HG03159 (cell line): Measurements from ENCODE around the gene B4GAT1.
A peak's percentile ranks its signal among the peaks of the same experiment; 100 is the strongest.
"Not testable (repeated sequence)": the region's sequence is repeated elsewhere in the genome, so short reads cannot be mapped to it uniquely, and the experiment has no call there.

ENCODE experiments used
- ATAC-seq: cut with Tn5 transposase; IDR thresholded peaks from one replicate; pipeline ENCODE4 v1.9.1; 2021; ENCODE audit warnings: mild to moderate bottlenecking, moderate library complexity; ENCODE audit not compliant: unreplicated experiment

Gene B4GAT1

DNA sequence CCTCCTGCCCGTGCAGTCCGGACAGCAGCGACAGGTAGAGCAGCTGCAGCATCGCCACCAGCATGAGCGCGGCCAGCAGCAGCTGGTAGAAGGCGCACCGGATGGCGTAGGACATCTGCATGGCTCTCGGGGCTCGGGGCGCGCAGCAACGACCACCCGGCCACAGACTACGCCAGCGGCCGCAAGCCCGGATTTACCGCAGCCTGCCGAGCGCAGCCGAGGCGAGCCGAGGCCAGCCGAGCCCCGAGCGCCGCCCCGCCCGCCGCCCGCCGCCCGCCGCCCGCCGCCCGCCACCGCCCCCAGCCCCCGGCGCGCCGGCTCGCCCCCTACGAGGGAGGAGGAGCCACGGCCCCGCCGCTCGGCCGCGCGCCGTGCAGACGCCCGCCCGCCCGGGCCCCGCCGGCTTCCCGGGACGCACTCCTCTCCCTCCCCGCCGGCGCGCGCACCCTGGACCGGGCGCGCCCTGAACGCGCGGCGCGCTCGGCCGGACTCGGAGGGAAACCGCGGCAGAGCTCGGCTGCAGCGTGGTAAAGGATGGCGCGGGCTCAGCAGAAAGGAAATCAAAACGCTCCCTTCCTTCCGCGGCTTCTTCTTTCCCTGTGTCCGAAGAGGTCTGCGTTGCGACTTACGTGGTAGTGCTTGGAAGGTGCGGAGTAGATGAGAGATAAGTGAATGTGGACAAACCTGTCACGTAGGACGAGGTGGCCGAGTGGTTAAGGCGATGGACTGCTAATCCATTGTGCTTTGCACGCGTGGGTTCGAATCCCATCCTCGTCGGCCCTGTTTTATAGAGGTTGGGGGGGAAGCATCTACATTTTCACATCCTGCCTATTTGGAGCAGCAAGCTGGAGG, at the start of gene B4GAT1:
Gene B4GAT1, minus strand, starts transcription at position 205 of the 852 bp plus-strand sequence. Its CDS starts 84 bp downstream, at position 121.
- no peak for ATAC-seq

DNA sequence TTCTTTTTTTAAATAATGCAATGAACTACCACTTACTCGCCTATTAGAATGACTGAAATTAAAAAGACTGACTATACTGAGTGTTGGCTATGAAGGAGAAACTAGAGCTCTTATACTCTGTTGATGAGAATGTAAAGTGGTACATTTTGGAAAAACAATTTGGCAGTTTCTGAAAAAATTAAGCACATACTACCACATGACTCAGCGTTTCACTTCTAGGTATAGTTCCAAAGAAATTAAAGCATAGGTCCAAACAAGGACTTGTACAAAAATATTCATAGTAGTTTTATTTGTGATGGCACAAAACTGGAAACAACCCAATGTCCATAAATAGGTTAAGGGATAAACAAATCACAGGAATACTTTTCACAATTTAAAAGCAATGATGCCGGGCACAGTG, 46.5 kb upstream of the B4GAT1 start:
- ATAC-seq, result no peak

DNA sequence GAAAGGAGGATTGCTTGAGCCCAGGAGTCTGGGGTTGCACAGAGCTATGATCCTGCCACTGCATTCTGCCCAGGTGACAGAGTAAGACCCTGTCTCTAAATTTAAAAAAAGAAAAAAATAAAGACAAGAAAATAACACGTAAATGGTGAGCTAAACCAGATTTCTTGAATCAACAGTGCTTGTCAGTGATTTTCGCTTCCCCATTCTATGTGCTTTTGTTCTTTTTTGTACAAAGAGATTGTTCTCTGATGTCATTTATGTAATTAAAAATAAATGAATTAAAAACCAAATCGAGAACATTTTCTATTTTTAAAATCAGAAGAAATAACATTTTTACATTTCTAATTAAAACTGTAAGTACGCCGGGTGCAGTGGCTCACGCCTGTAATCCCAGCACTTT, 43.9 kb upstream of the B4GAT1 start:
- no peak for ATAC-seq

GRCh38 chr11:66388780-66389386, 41.5 kb upstream of the B4GAT1 start:
- ATAC-seq, result no peak

GRCh38 chr11:66386171-66387069, 39.0 kb upstream of the B4GAT1 start:
- ATAC-seq, result no peak

- ATAC-seq, result not testable (repeated sequence)
Observed at GRCh38 chr11:66384316-66384715, 36.9 kb upstream of the B4GAT1 start.

DNA sequence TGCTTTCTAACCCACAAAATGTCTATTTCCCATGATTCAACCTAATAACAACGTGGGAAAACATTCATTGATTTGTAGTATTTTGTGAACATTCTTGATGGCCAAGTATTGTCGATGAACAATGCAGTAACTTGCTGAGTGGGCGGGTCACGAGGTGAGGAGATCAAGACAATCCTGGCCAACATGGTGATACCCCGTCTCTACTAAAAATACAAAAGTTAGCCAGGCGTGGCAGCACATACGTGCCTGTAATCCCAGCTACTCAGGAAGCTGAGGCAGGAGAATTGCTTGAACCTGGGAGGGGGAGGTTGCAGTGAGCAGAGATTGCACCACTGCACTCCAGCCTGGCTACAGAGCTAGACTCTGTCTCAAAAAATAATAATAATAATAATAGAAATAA, 32.8 kb upstream of the B4GAT1 start:
- not testable (repeated sequence) for ATAC-seq

GRCh38 chr11:66373690-66374287, 26.4 kb upstream of the B4GAT1 start:
- ATAC-seq, result not testable (repeated sequence)

DNA sequence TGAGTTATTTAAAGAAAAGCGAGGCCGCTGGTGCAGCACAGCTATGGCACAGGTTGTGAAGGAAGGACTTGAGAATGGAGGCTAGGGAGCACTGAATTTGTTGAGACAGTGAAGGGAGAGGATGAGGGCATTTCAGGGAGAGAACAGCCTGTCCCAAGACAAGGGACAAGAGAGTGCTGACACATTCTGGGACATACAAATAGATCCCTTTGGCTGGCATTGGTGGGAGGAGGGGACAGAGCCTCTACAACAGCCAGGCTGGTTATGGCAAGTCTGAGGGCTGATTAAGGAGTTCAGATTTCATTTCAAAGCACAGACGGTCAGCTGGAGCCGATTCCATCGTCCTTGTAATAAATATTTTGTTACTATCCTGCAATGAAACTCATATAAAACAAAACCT, 25.8 kb upstream of the B4GAT1 start:
- no peak for ATAC-seq

DNA sequence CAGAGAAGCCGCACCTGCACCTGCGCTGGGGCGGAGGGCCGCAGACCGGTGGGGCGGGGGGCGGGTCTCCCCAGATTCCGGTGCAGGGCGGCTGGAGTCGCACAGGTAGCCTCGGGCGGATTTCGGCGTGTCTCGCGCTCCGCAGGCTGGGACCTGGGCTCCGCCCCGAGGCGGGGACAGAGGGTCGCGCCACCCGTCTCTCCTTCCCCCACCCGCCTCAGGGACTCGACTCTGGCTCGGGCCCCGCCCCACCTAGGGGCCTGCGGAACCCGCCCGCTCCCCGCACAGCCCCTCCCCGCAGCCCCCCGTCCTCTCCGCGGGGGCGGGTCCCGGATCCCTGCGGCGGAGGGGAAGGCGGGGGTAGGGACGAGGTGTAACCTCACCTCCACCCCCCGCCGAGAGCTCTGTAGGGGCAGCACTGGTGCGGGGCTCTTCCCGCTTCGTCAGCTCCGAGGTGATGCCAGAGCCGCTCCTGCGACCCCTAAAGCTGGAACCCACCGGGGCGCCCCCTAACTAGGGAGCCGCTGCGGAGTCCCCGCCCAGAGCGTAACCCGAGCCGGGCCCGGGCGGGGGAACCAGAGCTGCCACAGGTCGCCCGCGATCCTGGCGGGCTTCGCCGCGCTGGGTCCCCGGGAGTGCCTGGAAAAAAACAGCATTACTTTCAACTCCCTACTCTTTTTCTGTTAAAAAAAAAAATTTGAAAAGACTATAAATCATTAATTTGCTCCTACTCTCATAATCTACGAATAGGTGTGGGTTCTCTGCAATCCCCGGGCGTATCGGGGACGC, 24.4 kb upstream of the B4GAT1 start, which contains the start of gene SLC29A2:
Gene SLC29A2, minus strand, starts transcription at position 134 of the 789 bp plus-strand sequence. CDS start 169 bp downstream, outside the sequence.
- ATAC-seq, result peak; percentile 45

GRCh38 chr11:66369073-66369894, 21.9 kb upstream of the B4GAT1 start:
- ATAC-seq, result no peak

GRCh38 chr11:66368484-66368883, 21.1 kb upstream of the B4GAT1 start:
- ATAC-seq, result no peak

DNA sequence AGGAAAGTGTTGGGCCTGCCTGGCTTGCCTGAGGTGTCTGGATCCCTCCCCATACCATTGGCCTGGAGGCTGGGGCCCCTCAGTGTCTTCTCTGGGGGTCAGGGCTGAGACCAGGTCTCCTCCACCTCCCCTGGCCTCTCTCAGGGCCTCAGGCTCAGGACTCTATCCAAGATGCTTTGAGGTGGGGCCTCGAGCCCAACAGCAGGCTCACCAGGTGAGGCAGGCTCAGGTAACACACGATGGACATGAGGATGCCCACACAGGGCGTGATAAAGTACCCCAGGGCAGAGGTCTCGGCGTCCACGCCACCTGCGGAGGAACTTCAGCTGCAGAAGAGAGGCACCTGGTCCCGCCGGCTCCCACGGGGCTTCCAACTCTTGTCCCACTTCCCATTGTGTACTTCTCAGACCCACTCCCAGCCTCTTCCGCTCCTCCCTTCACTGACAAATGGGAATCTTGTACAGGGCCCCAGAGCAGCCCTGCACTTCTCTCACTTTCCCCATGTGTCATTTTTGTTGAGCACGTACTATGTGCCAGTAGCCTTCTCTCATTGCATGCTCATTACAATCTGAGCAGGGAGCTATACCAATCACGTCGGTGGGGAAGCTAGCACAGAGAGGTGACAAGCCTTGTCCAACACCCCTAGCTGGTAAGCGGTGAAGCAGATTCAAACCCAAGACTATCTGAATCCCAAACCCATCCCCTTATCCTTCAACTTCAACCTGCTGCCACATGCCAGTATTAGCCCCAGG, 20.3 kb upstream of the B4GAT1 start:
- no peak for ATAC-seq

- no peak for ATAC-seq
Observed at GRCh38 chr11:66366844-66367477, 19.5 kb upstream of the B4GAT1 start.

- no peak for ATAC-seq
Observed at GRCh38 chr11:66365711-66366619, 18.5 kb upstream of the B4GAT1 start.

- no peak for ATAC-seq
Observed at GRCh38 chr11:66365166-66365565, 17.7 kb upstream of the B4GAT1 start.
